ENCODE results near the gene EIF2S2.
A peak's percentile ranks its signal among the peaks of the same experiment; 100 is the strongest.

Gene EIF2S2

GRCh38 chr20:34120213-34120612 lies 8.2 kb upstream of the EIF2S2 start:
- no peak for DNase-seq

DNA sequence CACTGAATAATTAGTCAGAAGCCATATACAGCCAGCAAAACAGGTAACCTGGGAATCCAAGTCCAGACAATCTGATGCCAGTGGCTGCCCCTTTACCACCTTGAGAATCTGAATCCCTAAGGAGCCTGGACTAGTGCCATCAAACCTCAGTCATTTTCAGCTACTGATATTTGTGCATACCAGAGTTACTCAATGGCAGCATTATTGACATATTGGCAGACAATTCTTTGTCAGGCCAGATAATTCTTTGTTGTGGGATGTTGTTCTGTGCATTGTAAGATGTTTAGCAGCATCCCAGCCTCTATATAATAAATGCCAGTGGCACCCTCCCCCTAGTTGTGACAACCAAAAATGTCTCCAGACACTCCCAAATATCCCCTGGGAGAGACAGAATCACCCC lies 3.2 kb upstream of the EIF2S2 start:
- DNase-seq: no peak

DNA sequence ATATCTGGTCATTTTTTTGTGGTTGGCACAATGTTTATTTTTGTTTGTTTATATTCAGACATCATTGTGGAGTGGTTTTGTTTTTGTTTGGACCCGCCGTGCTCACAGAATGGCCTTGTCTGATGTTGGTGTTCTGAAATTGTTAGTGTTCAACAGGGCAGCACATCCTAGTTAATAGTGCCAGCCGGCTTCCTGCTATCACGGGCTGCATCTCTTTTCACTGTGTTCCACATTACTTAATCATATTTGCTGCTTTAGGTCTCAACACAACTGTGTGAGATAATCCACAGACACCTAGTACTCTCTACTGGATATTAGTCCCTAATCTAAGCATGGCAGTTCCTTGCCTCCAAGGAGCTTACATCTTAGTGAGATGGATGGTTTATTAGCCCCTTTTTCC lies 2.8 kb upstream of the EIF2S2 start:
- no peak for DNase-seq

DNA sequence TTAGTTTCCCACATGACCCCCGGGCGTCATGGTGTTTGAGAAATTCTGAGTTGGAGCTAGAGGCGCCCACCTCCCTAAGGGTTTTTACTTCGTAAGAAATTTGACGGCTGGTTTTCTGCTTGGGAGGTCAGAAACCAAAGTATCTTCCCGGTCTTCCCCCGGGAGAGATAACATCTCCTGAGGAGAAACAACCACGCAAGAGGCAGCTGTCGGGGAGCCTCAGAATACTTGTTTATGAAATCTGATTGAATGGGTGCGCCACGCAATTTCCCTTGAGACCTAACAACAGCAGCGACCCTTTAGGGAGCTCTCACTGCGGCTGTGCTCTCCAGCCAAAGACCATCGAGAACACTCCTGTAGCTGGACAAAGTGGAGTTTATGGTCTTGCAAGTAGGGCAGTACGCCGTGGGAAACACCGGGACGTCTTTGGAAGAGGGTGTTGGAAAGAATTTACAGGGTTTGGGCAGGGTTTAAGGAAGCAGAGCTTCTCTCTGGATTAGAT lies 608 bp upstream of the EIF2S2 start:
- no peak for DNase-seq

DNA sequence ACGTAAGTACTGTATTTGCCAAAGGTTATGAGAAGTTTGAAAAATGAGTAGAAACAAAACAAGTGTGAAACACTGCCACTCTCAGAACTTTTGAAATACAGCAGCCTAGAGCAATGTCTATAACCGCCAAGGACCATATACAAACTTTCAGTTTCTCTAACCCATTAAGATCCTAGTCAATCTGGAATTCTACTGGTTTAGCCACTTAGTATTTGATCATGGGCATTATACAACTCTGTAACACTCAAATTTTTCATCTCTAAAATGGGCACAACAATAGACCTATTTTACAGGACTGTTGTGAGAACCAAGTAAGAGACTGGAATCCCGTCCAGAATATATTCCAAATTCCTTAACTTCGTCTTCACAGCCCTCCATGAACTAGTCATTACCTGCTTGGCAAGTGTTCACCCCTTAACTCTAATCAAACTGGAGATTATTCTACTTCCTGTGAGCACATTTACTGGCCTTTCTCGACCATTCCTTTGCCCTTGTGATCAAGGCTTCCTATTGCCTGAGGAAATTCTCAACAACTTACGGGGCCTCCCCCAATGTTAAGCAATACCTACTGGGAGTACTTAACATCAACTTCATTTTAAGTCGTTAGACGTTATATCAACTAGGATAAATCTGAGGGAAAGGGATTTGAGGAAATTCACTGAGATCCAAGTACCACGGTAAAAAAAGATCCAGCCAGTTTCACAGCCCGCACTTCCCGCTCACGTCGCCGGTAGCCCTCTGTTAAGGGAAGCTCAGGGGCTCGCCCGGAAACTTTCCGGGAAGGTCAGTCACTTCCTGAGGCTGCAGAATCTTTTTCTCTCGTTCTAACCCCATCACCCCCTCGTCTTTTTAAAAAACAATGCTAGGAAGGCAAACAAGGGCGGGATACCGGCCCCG lies 1.1 kb downstream of the EIF2S2 start:
- peak; percentile 64 for DNase-seq

- DNase-seq: peak; percentile 13
Measured at GRCh38 chr20:34110025-34110744, 1.9 kb downstream of the EIF2S2 start.

- no peak for DNase-seq
Measured at GRCh38 chr20:34109442-34109841, 2.6 kb downstream of the EIF2S2 start.

- DNase-seq: no peak
Measured at GRCh38 chr20:34108616-34109174, 3.3 kb downstream of the EIF2S2 start.

DNA sequence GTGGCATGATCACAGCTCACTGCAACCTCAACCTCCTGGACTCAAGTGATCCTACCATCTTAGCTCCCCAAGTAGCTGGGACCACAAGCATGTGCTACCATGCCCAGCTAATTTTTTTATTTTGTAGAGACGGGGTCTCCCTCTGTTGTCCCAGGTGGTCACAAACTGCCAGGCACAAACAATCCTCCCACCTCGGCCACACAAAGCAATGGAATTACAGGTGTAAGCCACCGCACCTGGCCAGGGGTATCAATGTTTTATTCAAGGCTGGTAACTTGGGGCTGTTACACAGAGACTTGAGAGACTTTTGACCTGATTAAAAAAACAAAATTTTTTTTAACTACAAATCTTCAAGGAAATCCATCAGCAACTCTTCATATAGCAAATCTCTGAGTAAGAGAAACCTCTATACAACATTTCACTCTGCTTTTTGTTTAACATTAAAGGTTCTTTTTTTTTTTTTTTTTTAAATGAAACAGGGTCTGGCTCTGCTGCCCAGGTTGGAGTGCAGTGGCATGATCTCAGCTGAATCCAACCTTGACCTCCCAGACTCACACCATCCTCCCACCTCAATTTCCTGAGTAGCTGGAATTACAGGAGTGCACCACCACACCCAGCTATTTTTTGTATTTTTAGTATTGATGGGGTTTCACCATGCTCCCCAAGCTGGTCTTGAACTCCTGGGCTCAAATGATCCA lies 5.9 kb downstream of the EIF2S2 start:
- no peak for DNase-seq

DNA sequence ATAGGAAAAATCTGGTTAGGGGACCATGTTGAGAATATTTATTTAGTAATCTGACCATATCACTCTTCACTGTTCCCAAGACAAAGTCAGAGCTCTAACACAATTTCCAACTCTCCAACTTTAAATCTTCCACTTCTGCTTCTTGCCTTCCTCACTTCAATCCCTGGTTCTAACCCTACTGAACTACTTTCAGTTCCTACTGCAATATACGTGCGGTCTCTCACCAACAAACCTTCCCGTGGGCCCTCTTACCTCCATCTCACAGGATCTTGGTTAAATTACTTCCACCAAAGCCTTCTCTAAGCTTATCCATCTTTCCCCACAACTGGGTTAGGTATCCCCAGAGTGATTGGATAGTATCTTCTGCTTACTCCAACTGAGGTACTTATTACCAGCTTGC lies 8.0 kb downstream of the EIF2S2 start:
- no peak for DNase-seq

DNA sequence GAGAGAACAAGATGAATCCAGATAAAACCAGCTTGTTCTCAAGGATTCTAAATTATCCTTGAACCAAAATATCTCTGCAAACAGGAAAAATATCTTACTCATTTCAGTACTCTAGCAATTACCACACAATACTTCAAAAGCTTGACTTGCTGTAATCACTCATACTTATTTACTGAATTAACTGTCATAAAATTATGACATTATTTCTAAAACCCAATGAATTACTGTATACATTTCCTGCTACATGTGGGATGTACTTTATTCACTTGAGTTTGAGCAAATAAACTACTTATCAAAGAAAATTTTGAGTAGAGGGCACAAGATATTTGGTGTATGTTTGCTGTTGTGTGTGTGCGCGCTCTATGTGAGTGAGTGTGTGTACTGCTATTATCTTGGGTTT lies 9.7 kb downstream of the EIF2S2 start:
- no peak for DNase-seq

DNA sequence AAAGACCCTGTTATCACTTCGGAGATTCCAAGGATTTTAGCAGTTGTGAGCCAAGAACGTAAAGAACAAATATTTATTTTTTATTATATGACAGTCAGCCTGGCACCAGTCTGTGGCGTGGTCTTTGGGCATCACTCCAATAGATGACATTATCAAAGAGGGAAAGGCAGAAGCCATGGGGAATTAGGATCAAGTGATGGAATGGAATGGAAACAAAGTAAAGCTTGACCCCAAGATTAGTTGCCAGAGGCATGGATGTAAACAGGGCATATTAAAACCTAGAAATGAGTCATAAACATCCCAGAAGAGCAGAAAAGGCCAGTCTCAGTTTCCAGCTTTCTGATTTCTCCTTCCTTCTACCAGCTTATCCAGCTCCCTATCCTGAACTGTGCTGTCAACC lies 11.5 kb downstream of the EIF2S2 start:
- DNase-seq: no peak

- DNase-seq: no peak
Measured at GRCh38 chr20:34099675-34100074, 12.4 kb downstream of the EIF2S2 start.

DNA sequence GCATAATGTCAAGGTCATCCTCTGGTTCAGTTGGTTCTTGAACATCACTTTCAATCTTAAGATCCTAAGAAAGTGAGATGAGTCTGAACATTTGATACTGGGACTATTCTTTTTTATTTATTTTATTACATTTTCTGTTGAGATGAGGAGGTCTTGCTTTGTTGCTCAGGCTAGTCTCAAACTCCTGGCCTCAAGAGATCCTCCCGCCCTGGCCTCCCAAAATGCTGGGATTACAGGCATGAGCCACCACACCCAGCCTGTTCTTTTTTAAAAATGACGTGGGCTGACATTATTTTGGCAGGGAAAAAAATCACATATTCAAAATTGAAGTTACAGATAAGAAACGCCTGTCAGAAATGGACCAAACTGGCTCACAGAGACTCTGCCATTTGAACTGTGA lies 13.5 kb downstream of the EIF2S2 start:
- DNase-seq: no peak

DNA sequence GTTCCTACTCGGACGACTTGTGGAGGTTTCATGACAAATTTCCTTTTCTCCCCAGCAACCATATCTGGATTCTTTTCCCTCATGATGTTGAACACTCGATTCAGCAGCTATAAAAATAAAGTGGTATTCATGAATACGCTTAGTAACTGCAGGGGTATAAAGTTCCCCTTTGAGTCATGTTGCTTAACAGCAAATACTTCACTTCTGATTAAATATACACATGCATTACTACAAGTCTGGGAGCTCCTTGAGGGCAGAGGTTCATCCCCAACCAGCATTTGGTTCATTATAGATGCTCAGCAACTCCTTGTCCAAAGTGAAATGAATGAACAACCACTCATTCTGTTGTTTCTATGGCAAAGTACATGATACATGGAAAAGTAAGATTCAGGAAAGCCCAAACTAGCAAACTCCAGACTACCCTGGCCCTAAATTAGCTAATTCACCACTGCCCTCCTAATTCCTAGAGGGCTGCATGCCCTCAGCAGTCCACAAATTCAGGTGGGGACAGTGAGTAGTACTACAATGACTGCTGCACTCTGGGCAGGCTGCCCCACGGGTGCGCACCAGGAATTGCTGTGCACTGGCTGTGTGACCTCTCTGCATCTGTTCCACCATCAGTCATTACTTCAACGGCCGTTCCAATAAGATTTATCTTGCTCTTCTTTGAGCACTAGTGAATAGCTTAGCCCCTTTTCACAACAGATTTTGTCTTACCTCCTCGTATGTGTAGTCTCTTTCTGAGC lies 15.2 kb downstream of the EIF2S2 start:
- DNase-seq: no peak

GRCh38 chr20:34095825-34096224 lies 16.2 kb downstream of the EIF2S2 start:
- no peak for DNase-seq

GRCh38 chr20:34093895-34094294 lies 18.1 kb downstream of the EIF2S2 start:
- no peak for DNase-seq

DNA sequence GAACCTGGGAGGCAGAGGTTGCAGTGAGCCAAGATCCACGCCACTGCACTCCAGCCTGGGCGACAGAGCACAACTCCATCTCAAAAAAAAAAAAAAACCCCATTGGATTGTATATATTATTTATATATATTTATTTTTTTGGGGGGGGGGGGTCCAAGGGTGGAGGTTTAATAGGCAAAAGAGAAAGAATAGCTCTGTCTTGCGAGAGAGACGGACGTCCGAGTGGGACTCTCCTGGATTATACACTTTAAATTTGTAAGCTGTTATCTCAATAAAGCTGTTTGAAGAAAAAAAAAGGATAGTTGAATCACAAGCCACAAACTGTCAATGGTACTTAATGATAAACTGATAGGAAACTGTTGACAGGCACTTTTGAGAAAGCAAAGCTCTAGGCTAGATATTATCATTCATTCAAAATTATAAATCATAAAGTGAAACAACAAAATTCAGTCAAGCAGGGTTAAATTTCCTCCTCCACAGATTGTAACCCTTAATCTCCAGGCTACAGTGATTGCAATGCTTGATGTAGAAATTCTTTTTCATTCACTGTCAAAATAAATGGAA lies 20.3 kb downstream of the EIF2S2 start:
- DNase-seq: no peak

- DNase-seq: no peak
Measured at GRCh38 chr20:34090645-34091044, 21.4 kb downstream of the EIF2S2 start.

- no peak for DNase-seq
Measured at GRCh38 chr20:34089655-34090345, 22.2 kb downstream of the EIF2S2 start.

- DNase-seq: no peak
Measured at GRCh38 chr20:34089175-34089479, 22.9 kb downstream of the EIF2S2 start.
